Measurements from ENCODE around the gene OS9.

DNA sequence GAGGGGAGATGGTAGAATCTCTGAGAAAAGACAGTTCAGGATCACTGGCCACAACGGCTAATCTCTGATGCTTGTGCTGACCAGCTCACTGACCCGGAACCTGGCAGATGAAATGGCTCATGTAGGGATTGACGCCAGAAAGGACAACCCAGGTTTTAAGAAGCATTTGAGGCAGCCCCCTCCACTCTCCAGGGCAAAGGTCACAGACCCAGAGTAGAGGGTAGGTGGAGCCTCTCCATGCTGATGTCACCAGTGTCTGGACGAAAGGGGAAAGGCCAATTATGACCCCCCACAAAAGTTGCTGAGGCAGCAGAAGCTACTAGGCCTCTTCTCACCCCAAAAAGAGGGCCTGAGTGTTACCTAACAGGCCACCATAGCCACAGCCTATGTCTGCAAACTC, 76.8 kb downstream of the OS9 start:
- no peak for TF ChIP-seq POLR2A (IDR thresholded peaks at IDR 0.05)
- TF ChIP-seq, protein P1, sequence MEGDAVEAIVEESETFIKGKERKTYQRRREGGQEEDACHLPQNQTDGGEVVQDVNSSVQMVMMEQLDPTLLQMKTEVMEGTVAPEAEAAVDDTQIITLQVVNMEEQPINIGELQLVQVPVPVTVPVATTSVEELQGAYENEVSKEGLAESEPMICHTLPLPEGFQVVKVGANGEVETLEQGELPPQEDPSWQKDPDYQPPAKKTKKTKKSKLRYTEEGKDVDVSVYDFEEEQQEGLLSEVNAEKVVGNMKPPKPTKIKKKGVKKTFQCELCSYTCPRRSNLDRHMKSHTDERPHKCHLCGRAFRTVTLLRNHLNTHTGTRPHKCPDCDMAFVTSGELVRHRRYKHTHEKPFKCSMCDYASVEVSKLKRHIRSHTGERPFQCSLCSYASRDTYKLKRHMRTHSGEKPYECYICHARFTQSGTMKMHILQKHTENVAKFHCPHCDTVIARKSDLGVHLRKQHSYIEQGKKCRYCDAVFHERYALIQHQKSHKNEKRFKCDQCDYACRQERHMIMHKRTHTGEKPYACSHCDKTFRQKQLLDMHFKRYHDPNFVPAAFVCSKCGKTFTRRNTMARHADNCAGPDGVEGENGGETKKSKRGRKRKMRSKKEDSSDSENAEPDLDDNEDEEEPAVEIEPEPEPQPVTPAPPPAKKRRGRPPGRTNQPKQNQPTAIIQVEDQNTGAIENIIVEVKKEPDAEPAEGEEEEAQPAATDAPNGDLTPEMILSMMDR (IDR thresholded peaks at IDR 0.05): no peak

Data from body of pancreas (tissue), 4 donors.